HG03025 (cell line): ENCODE measurements around the gene NSMCE1.
"Not testable (repeated sequence)": the region's sequence is repeated elsewhere in the genome, so short reads cannot be mapped to it uniquely, and the experiment has no call there.

Source experiments
- ATAC-seq: cut with Tn5 transposase; IDR thresholded peaks from one replicate; pipeline ENCODE4 v1.9.1; 2021; ENCODE audit warnings: mild to moderate bottlenecking, moderate library complexity; ENCODE audit not compliant: unreplicated experiment, low FRiP score

The NSMCE1 gene

GRCh38 chr16:27273330-27273669, 4.7 kb upstream of the NSMCE1 start:
- no peak for ATAC-seq

- ATAC-seq: not testable (repeated sequence)
Measured at GRCh38 chr16:27272697-27273096, 4.1 kb upstream of the NSMCE1 start.

GRCh38 chr16:27272076-27272475, 3.5 kb upstream of the NSMCE1 start:
- no peak for ATAC-seq

- ATAC-seq: no peak
Measured at GRCh38 chr16:27270349-27270748, 1.8 kb upstream of the NSMCE1 start.

GRCh38 chr16:27269300-27270150, 953 bp upstream of the NSMCE1 start:
- no peak for ATAC-seq

GRCh38 chr16:27267037-27267677, 1.4 kb downstream of the NSMCE1 start:
- no peak for ATAC-seq

GRCh38 chr16:27265982-27266381, 2.6 kb downstream of the NSMCE1 start:
- ATAC-seq: no peak

GRCh38 chr16:27264151-27264550, 4.4 kb downstream of the NSMCE1 start:
- ATAC-seq: no peak

GRCh38 chr16:27262904-27263423, 5.6 kb downstream of the NSMCE1 start:
- not testable (repeated sequence) for ATAC-seq

GRCh38 chr16:27259710-27260109, 8.9 kb downstream of the NSMCE1 start:
- no peak for ATAC-seq

- ATAC-seq: no peak
Measured at GRCh38 chr16:27258241-27258734, 10.3 kb downstream of the NSMCE1 start.

- ATAC-seq: no peak
Measured at GRCh38 chr16:27257271-27257670, 11.3 kb downstream of the NSMCE1 start.

- no peak for ATAC-seq
Measured at GRCh38 chr16:27256861-27257260, 11.7 kb downstream of the NSMCE1 start.

- ATAC-seq: no peak
Measured at GRCh38 chr16:27254262-27254811, 14.2 kb downstream of the NSMCE1 start.

GRCh38 chr16:27253526-27253930, 15.0 kb downstream of the NSMCE1 start:
- no peak for ATAC-seq

GRCh38 chr16:27252206-27252585, 16.4 kb downstream of the NSMCE1 start:
- ATAC-seq: no peak

GRCh38 chr16:27251541-27252205, 16.9 kb downstream of the NSMCE1 start:
- no peak for ATAC-seq

GRCh38 chr16:27248886-27249285, 19.7 kb downstream of the NSMCE1 start:
- not testable (repeated sequence) for ATAC-seq

- ATAC-seq: no peak
Measured at GRCh38 chr16:27248036-27248435, 20.5 kb downstream of the NSMCE1 start.

GRCh38 chr16:27247076-27247475, 21.5 kb downstream of the NSMCE1 start:
- not testable (repeated sequence) for ATAC-seq

GRCh38 chr16:27246439-27246838, 22.1 kb downstream of the NSMCE1 start:
- no peak for ATAC-seq
